DMS53 (cell line): ENCODE measurements around the gene PPP1CB.
"Not testable (repeated sequence)": the region's sequence is repeated elsewhere in the genome, so short reads cannot be mapped to it uniquely, and the experiment has no call there.

Source experiments
- DNase-seq: peaks from one replicate; lab custom pipeline; 2025; lab: John Stamatoyannopoulos, UW

The PPP1CB gene

GRCh38 chr2:28751252-28751955 lies at the start of gene PPP1CB:
Gene PPP1CB (plus strand): TSS chr2:28751830. CDS start chr2:28752125, 295 bp downstream.
- peak; percentile 97 for DNase-seq

- DNase-seq = no peak
Measured at GRCh38 chr2:28702415-28702861, 49.2 kb upstream of the PPP1CB start.

GRCh38 chr2:28702878-28703277 lies 48.8 kb upstream of the PPP1CB start:
- no peak for DNase-seq

- no peak for DNase-seq
Measured at GRCh38 chr2:28704621-28705020, 47.0 kb upstream of the PPP1CB start.

GRCh38 chr2:28705751-28706440 lies 45.7 kb upstream of the PPP1CB start:
- DNase-seq = no peak

- DNase-seq = no peak
Measured at GRCh38 chr2:28707592-28707991, 44.0 kb upstream of the PPP1CB start.

GRCh38 chr2:28709101-28709500 lies 42.5 kb upstream of the PPP1CB start:
- peak; percentile 7 for DNase-seq

- DNase-seq = no peak
Measured at GRCh38 chr2:28710545-28710944, 41.1 kb upstream of the PPP1CB start.

GRCh38 chr2:28713577-28714298 lies 37.9 kb upstream of the PPP1CB start:
- no peak for DNase-seq

GRCh38 chr2:28716265-28716865 lies 35.3 kb upstream of the PPP1CB start:
- DNase-seq = peak; percentile 91

GRCh38 chr2:28717339-28717758 lies 34.3 kb upstream of the PPP1CB start:
- peak; percentile 76 for DNase-seq

GRCh38 chr2:28720345-28720744 lies 31.3 kb upstream of the PPP1CB start:
- DNase-seq = no peak

- no peak for DNase-seq
Measured at GRCh38 chr2:28721601-28722191, 29.9 kb upstream of the PPP1CB start.

GRCh38 chr2:28725021-28725711 lies 26.5 kb upstream of the PPP1CB start:
- no peak for DNase-seq

GRCh38 chr2:28726177-28726576 lies 25.5 kb upstream of the PPP1CB start:
- no peak for DNase-seq

- no peak for DNase-seq
Measured at GRCh38 chr2:28729698-28730097, 21.9 kb upstream of the PPP1CB start.

GRCh38 chr2:28730641-28731146 lies 20.9 kb upstream of the PPP1CB start:
- DNase-seq = no peak

GRCh38 chr2:28735511-28735910 lies 16.1 kb upstream of the PPP1CB start:
- no peak for DNase-seq

GRCh38 chr2:28736034-28736433 lies 15.6 kb upstream of the PPP1CB start:
- peak; percentile 48 for DNase-seq

- no peak for DNase-seq
Measured at GRCh38 chr2:28737655-28738054, 14.0 kb upstream of the PPP1CB start.

GRCh38 chr2:28742619-28743018 lies 9.0 kb upstream of the PPP1CB start:
- not testable (repeated sequence) for DNase-seq
